NCI-H82 treated with DMSO at 0.1 percent for 48 hours (cell line): ENCODE data around the gene PTPN20.
"Not testable (repeated sequence)": the region's sequence is repeated elsewhere in the genome, so short reads cannot be mapped to it uniquely, and the experiment has no call there.

ENCODE experiments used
- DNase-seq: peaks from one replicate; lab custom pipeline; 2025; ENCODE audit not compliant: unreplicated experiment; lab: John Stamatoyannopoulos, UW

PTPN20 gene, protein sequence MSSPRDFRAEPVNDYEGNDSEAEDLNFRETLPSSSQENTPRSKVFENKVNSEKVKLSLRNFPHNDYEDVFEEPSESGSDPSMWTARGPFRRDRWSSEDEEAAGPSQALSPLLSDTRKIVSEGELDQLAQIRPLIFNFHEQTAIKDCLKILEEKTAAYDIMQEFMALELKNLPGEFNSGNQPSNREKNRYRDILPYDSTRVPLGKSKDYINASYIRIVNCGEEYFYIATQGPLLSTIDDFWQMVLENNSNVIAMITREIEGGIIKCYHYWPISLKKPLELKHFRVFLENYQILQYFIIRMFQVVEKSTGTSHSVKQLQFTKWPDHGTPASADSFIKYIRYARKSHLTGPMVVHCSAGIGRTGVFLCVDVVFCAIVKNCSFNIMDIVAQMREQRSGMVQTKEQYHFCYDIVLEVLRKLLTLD

GRCh38 chr10:46911144-46911876 lies at the start of gene PTPN20:
Gene PTPN20, plus strand, starts transcription at chr10:46911428. Its CDS starts 21,072 bp downstream, at chr10:46932500.
- not testable (repeated sequence) for DNase-seq

DNA sequence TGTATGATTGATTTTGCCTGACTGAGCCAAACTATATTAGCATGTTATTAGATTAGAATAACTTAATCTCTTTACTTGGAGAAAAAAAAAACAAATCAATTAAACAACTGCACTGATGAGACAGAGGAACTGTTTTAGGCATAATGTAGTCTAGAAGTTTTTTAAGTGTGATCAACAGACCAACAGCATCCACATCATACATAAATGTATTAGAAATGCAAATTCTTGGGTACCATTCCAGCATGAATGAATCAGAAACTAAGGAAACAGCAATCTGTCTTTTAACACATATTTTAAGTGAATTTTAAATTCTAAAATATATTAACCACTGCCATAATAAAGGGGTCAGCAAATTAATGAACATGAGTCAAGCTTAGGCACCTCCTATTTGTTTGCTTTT lies 41.5 kb upstream of the PTPN20 start:
- not testable (repeated sequence) for DNase-seq

GRCh38 chr10:46871583-46871982 lies 39.6 kb upstream of the PTPN20 start:
- DNase-seq = not testable (repeated sequence)

- DNase-seq = not testable (repeated sequence)
Observed at GRCh38 chr10:46875304-46875703, 35.9 kb upstream of the PTPN20 start.

DNA sequence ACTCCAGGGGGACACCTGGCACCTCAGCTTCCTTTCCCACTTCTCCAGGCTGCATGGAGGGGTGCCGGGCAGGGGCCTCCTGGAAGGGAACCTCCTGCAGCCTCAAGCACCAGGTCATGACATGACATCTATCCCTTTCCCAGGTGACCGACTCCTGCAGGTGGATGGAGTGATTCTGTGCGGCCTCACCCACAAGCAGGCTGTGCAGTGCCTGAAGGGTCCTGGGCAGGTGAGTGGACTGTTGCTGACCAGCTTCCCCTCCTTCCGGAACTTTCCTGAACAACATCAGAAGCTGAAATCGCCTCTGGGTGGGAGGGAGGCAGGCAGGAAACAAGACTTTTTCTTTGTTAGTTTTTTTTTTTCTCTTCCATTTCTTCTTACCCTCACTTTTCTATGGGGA lies 34.5 kb upstream of the PTPN20 start:
- not testable (repeated sequence) for DNase-seq

DNA sequence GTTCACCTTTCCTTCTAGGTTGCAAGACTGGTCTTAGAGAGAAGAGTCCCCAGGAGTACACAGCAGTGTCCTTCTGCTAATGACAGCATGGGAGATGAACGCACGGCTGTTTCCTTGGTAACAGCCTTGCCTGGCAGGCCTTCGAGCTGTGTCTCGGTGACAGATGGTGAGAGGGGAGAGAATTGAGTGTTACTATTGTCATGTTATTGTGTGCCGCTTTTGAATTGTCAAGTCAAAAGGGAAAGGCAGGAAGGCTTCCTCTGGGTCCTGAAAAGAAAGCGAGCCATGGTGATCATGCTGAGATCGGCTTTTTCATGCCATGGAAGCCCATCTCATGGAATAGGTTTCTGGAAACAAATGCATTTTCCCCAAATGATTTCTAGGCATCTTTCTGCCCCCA lies 32.5 kb upstream of the PTPN20 start:
- peak; percentile 46 for DNase-seq

- not testable (repeated sequence) for DNase-seq
Observed at GRCh38 chr10:46890813-46891611, 20.2 kb upstream of the PTPN20 start.

DNA sequence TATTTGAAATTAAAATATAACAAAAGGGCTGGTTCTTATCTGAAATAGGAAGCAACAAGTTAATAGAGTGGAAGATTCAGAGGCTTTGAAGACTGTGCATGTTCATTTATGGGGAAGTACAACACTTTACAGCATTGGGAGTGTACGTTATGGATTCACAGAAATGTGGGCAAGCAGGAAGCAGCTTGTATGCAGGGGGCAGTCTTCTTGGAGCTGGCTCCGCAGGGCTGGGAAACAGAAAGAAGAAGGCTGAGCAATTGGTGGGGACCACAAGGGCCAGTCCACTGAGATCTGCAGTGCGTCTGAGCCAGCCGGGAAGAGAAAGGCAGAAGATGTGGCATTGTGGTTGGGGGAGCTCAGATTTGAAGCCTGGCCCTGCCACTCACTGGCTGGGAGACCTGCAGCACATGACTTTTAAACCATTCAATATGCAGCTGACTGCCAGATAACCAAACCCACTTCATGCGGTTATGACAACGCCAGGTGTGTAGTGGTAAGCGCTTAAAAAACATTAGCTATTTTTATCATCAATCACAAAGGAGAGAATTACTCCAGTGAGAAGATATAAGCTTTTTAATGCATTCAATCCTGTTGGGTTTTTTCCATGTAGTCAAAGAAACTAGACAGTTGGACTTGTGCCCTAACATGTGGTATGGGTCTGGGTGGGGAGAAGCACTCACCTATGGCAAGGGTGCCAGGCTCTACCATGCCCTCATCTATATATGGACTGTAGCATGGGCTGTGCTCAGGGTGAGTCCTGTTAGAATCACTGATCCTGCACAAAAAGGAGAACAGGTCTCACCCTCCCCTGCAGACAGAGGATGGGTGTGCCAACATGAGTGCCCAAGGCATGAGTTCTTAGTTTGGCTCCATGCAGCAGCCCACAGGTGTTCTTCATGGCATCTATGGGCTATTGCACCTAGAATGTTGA lies 14.2 kb upstream of the PTPN20 start:
- DNase-seq = not testable (repeated sequence)

- not testable (repeated sequence) for DNase-seq
Observed at GRCh38 chr10:46901247-46901646, 10.0 kb upstream of the PTPN20 start.

GRCh38 chr10:46903874-46904273 lies 7.4 kb upstream of the PTPN20 start:
- not testable (repeated sequence) for DNase-seq

DNA sequence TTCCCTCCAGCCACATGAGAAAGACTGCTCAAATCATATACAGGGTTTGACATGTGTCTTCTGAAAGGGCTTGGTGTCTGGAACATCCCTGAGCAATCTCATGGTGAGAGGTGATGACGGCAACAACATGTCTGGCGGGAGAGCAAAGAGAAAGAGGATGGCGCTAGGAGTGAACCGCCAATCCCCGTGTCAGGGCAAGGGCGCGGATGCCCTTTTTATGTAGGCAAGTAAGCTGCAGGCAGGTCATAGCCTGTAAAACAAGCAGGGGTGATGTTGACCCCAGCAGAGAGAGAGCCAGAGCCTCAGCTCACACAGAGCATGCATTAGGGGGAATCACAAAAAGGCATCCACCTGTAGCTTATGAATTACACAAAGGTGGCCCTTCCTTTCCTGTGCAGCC lies 4.9 kb upstream of the PTPN20 start:
- not testable (repeated sequence) for DNase-seq

- DNase-seq = not testable (repeated sequence)
Observed at GRCh38 chr10:46907185-46908117, 3.8 kb upstream of the PTPN20 start.

DNA sequence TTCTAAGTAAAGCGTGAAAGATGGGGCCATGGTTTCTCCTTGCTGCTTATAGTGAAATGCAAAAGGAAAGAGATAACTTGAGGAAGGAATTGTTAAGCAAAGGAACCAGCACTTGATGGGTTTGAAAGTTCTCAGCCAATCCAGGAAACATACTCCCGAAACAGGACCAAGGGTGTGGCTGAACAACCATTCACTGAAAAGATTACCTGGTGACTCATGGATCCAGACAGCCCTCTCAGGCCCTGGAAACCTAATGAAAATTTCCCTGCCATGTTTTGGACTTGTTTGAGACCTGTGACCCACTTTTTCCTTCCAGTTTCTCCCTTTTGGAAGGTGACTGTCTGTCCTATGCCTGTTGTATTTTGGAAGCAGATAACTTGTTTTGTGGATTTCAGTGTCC lies 11.3 kb downstream of the PTPN20 start:
- DNase-seq = not testable (repeated sequence)

DNA sequence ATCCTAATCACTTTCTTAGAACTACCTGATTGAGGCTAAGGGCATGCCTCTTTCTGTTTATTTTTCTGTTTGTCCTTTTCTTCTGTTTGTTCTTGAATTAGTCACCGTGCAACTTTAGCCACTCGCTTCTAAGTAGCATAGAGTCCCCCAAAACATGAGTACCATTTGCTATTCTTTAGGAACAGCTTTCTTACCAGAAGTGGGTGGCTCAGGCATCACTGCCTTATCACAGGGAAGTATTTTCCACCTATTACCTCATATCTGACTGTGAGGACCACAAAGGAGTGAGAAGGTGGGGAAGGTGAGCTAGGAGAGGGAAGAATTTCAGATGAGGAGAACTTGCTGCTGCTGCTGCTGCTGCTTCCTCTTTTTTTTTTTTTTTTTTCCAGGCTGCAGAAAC lies 13.9 kb downstream of the PTPN20 start:
- not testable (repeated sequence) for DNase-seq

GRCh38 chr10:46925853-46926252 lies 14.6 kb downstream of the PTPN20 start:
- not testable (repeated sequence) for DNase-seq

GRCh38 chr10:46928810-46929209 lies 17.6 kb downstream of the PTPN20 start:
- not testable (repeated sequence) for DNase-seq

- not testable (repeated sequence) for DNase-seq
Observed at GRCh38 chr10:46932383-46932782, 21.2 kb downstream of the PTPN20 start.

- DNase-seq = not testable (repeated sequence)
Observed at GRCh38 chr10:46941091-46941490, 29.9 kb downstream of the PTPN20 start.
